GM12801 (cell line): ENCODE data around the gene PRDM10.

ENCODE experiments used
- TF ChIP-seq, protein P1 (sequence below): IDR thresholded peaks from one replicate; pipeline ENCODE4 v1.5.1; 2011; ENCODE audit warnings: control low read depth; ENCODE audit not compliant: insufficient read length; ENCODE audit errors: extremely low read depth

PRDM10 gene

GRCh38 chr11:129905402-129905801 lies 97.2 kb downstream of the PRDM10 start:
- TF ChIP-seq, protein P1, sequence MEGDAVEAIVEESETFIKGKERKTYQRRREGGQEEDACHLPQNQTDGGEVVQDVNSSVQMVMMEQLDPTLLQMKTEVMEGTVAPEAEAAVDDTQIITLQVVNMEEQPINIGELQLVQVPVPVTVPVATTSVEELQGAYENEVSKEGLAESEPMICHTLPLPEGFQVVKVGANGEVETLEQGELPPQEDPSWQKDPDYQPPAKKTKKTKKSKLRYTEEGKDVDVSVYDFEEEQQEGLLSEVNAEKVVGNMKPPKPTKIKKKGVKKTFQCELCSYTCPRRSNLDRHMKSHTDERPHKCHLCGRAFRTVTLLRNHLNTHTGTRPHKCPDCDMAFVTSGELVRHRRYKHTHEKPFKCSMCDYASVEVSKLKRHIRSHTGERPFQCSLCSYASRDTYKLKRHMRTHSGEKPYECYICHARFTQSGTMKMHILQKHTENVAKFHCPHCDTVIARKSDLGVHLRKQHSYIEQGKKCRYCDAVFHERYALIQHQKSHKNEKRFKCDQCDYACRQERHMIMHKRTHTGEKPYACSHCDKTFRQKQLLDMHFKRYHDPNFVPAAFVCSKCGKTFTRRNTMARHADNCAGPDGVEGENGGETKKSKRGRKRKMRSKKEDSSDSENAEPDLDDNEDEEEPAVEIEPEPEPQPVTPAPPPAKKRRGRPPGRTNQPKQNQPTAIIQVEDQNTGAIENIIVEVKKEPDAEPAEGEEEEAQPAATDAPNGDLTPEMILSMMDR: no peak

DNA sequence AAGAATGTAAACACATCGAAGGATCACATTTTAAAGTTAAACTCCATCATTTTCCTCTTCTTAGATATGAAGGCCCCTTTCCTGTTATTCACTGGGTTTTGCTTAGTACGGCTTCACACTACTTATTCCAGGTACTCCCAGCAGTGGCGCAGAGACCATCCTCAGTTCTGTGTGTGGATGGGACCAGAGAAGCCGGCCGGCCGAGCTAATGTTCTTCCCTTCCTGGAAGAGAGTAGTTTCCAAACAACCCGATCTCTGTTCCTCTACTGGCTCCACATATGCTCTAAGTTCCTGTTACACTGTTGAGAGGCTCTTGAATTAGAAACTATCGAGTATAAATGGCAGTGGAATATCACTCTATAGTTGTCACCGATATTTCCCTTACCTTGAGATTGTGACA lies 106.6 kb downstream of the PRDM10 start:
- TF ChIP-seq, protein P1: no peak

DNA sequence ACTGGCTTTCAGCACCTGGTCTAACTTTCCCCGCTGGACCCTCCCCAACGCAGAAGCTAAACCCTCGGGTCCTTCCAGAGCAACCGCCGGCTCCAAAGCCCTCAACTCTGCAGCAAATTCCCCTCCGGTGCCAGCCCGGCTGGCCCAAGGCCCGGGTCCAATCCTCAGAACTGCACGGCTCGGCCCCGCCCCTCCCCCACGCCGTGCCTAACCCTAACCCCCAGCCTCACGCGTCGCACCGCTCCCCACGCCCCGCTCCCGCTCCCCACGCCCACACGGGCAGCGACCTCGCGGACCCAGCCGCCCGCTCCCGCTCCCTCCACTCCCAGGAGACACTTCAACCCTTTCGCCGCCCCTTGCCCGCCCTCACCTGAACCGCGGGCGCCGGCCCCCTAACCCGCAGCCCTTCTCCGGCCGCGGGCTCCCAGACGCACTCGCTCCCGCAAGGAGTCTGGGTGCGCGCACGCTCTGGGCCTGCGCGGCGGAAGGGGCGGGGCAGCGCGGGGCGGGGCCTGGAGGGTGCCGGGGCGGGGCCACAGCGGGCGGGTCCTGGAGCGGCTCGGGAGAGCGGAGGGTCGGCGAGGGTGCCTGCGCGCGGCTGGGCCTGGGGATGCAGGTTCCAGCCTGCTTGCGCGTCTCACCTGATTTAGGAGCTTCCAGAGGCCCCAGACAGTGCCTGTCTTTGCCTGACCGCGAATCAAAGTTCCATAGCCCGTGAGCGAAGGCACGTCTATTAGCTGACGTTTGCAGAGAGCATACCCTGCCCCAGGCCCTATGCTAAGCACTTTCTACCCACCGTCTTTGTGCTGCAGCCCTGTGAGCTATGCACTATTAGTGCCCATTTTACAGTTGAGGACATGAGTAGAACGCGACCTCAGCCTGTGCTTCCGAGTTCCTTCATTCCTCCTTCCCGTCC lies 107.3 kb downstream of the PRDM10 start, which contains the start of gene NFRKB:
NFRKB (minus strand) TSS at position 453 of the 916 bp plus-strand sequence. CDS start 2,729 bp downstream, outside the sequence.
- TF ChIP-seq, protein P1: no peak

- TF ChIP-seq, protein P1: no peak
Measured at GRCh38 chr11:129894278-129895125, 108.1 kb downstream of the PRDM10 start.

DNA sequence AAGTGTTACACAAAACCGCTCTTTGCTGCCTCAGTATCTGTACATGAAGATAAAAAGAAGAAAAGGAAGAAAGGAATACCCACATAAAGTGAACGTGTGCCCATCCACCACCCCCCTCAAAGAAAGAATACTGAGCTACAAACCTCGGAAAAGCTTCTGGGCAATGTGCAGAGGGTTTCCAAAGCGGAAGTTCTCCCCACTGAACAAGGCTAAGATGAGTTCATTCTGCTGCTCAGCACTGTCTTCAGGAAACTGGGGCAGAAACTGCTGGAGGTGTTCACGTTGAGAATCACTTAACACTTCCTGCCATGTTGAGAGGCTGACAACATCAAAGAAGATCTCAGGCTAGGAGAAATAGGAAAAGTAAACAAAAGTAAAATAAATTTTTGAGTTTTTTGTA lies 114.2 kb downstream of the PRDM10 start:
- TF ChIP-seq, protein P1: no peak

GRCh38 chr11:129885381-129885780 lies 117.3 kb downstream of the PRDM10 start:
- TF ChIP-seq, protein P1: no peak

GRCh38 chr11:129884581-129884980 lies 118.1 kb downstream of the PRDM10 start:
- TF ChIP-seq, protein P1: no peak
